ENCODE measurements around the gene RAD23A. TPM values are rescaled to one million over a fixed set of nuclear protein-coding genes. Genes with fewer than 3 reads are reported as not detected.
"Not testable (repeated sequence)": the region's sequence is repeated elsewhere in the genome, so short reads cannot be mapped to it uniquely, and the experiment has no call there.

The RAD23A gene
- total RNA-seq, 2 donors from 2014 or later = 70.9 to 80.3 TPM

DNA sequence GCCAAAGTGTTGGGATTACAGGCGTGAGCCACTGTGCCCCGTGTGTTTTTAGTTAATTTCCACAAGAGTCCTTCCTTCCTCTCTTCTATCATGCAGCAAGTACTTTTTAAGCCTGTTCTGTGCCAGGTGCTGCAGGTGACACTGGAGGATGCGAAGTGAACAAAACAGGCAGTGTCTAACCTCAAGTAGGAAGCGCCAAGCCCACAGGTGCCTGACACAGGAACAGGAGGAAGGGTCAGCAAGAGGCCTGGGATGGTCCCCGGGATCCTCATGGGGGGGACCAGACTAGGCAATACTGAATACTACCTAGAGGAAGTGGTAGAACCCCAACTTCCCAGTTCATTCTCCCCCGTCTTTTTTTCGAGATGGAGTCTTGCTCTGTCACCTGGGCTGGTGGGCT is 9.1 kb upstream of the RAD23A start:
- DNase-seq = no peak
- ATAC-seq = no peak
- intact Hi-C loops (cut with DNase I, micrococcal nuclease) = no loop called here

- no peak for ATAC-seq
- peak; percentile 50 to 66 for DNase-seq
- intact Hi-C loops (cut with DNase I, micrococcal nuclease) = no loop called here
Measured at GRCh38 chr19:12937093-12937926, 8.4 kb upstream of the RAD23A start.

GRCh38 chr19:12937927-12938778 is 7.5 kb upstream of the RAD23A start, which contains the start of gene CALR:
Gene CALR (plus strand): TSS chr19:12938609. CDS start chr19:12938680, 71 bp downstream.
- peak; percentile 86 for ATAC-seq
- peak; percentile 99 to 100 for DNase-seq
- intact Hi-C loops (cut with DNase I, micrococcal nuclease) = no loop called here

DNA sequence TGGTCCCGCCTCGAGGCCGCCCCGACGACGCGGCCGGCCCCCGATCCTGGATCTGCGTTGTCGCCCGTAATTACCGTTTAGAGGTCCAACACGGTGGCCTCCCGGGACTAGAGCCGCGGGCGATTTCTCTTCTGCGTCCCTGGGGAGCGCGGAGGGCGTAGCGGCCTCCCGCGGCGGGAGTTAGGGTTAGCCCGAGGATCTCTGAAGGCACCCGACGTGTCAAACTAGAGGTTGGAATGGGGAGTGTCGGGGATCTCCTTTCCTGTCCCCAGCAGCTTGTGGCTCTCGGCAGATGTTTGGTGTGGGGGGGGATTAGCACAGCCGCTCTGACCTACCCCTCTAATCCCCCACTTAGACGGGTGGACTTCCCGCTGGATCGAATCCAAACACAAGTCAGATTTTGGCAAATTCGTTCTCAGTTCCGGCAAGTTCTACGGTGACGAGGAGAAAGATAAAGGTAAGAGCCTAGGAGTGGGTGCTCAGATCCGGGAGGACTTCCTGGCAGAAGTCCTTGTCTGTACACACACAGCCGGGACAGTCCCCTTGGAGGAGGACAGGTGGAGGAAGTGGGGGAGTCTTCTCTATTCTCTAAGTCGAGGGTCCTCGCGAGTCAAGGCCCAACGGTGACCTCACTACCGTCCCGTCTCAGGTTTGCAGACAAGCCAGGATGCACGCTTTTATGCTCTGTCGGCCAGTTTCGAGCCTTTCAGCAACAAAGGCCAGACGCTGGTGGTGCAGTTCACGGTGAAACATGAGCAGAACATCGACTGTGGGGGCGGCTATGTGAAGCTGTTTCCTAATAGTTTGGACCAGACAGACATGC is 6.7 kb upstream of the RAD23A start:
- peak in 1 of 2 donors; percentile 38 for DNase-seq
- ATAC-seq = peak; percentile 52
- intact Hi-C loops (cut with DNase I, micrococcal nuclease) = no loop called here

DNA sequence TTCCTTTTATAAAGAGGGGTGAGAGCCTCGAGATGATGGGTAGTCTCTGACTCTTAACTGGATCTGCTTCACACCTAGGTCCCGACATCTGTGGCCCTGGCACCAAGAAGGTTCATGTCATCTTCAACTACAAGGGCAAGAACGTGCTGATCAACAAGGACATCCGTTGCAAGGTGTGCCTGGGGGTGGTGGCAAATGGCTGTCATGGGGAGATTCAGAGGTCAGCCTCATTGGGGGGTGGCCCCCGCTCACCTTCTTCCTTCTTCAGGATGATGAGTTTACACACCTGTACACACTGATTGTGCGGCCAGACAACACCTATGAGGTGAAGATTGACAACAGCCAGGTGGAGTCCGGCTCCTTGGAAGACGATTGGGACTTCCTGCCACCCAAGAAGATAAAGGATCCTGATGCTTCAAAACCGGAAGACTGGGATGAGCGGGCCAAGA is 5.7 kb upstream of the RAD23A start:
- DNase-seq = no peak
- intact Hi-C loops (cut with DNase I, micrococcal nuclease) = no loop called here
- no peak for ATAC-seq

GRCh38 chr19:12940897-12941296 is 4.8 kb upstream of the RAD23A start:
- no peak for DNase-seq
- intact Hi-C loops (cut with DNase I, micrococcal nuclease) = no loop called here

GRCh38 chr19:12943437-12944044 is 2.1 kb upstream of the RAD23A start:
- ATAC-seq (no peak), DNase-seq (no peak)
- intact Hi-C loops (cut with DNase I, micrococcal nuclease) = no loop called here

More at GRCh38 chr19:12940897-12941296, 4.8 kb upstream of the RAD23A start:
- ATAC-seq = no peak

GRCh38 chr19:12944104-12944674 is 1.5 kb upstream of the RAD23A start:
- intact Hi-C loops (cut with DNase I, micrococcal nuclease) = no loop called here
- ATAC-seq = no peak
- no peak for DNase-seq

DNA sequence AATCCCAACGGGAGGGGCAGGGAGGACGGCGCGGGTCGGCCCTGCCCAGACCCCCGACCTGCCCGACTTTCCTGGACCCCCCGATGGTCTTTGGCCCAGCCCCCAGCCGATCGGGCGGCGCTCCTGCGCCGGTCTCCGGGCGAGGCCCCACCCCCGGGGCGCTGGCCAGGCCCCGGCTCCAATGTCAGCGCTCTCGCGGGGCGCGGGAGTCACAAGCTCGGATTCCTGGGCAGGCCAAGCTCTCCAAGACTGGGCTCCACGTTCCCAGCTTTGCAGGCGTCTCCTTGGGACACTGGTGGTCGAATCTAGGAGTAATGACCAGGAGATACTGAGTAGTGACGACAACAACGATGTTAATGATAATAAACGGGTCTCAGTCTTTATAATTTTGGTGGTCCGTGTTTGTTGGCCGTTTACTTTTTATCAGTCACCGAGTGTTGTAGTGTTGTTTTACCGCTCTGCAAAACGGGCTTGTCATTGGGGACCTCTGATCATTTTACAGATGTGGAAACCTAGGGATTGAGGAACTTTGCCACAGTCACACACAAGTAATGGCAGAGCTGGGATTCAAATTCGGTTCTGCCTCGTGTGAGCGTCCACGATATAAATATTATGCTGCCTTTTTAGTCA is 545 bp downstream of the RAD23A start:
- DNase-seq (peak; percentile 74 to 76), ATAC-seq (peak; percentile 82)
- intact Hi-C loops (cut with DNase I, micrococcal nuclease) = no loop called here

- intact Hi-C loops (cut with DNase I, micrococcal nuclease) = no loop called here
- DNase-seq (no peak), ATAC-seq (no peak)
Measured at GRCh38 chr19:12946731-12947496, 1.3 kb downstream of the RAD23A start.

DNA sequence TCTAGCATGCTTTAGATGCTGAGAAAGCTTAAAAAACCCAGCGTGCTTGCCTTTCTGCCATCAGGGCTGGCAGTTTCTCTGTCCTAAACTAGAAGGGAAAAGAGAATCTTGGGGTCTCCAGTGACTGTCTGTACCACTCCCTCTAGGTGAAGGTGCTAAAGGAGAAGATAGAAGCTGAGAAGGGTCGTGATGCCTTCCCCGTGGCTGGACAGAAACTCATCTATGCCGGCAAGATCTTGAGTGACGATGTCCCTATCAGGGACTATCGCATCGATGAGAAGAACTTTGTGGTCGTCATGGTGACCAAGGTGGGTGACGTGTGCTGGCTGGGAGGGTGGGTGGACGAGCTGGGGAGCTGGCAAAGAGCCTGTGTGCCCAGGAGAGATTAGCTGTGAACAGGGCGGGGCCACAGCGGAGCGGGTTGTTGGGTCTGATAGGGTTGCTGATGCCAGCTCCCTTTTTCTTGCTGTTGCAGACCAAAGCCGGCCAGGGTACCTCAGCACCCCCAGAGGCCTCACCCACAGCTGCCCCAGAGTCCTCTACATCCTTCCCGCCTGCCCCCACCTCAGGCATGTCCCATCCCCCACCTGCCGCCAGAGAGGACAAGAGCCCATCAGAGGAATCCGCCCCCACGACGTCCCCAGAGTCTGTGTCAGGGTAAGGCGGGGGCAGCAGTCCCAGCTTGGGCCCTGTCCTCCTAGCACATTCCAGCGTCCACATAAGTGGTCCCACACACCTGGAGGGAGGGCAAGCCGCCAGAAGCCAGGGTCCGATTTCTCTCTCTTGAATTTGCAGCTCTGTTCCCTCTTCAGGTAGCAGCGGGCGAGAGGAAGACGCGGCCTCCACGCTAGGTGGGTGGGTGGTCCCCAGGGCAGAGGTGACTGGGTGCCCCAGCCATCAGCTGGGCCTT is 2.3 kb downstream of the RAD23A start:
- intact Hi-C loops (cut with DNase I, micrococcal nuclease) = no loop called here
- ATAC-seq (no peak), DNase-seq (no peak)

DNA sequence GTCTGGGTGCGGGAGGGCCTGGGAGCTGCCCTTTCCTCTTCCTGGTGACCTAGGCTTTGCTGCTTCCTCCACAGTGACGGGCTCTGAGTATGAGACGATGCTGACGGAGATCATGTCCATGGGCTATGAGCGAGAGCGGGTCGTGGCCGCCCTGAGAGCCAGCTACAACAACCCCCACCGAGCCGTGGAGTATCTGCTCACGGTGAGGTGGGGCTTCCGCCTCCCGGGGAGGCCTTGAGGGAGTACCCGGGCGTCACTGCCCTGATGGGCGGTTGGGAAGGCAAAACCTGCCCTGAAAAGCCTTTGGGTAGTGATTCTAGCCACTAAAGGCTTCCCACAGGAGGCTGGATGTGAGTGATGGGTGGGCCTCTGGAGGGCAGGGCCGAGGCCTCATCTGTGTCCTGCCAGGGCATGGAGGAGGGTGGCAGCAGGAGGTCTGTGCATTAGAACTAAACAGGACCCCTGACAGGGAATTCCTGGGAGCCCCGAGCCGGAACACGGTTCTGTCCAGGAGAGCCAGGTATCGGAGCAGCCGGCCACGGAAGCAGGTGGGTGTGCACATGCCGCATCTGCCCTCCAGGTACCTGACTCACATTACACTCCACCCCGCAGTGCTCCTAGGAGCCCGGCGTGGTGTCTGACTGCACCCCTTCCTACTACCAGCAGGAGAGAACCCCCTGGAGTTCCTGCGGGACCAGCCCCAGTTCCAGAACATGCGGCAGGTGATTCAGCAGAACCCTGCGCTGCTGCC is 3.1 kb downstream of the RAD23A start:
- intact Hi-C loops (cut with DNase I, micrococcal nuclease) = no loop called here
- ATAC-seq (no peak), DNase-seq (no peak)

- intact Hi-C loops (cut with DNase I, micrococcal nuclease) = no loop called here
- DNase-seq = no peak
- ATAC-seq = no peak
Measured at GRCh38 chr19:12949363-12950283, 4.0 kb downstream of the RAD23A start.

GRCh38 chr19:12952050-12952449 is 6.4 kb downstream of the RAD23A start:
- intact Hi-C loops (cut with DNase I, micrococcal nuclease); ATAC-seq; DNase-seq: not testable (repeated sequence)
